Measurements from ENCODE around the gene LAMB3. TPM values are rescaled to one million over a fixed set of nuclear protein-coding genes. Genes with fewer than 3 reads are reported as not detected.

Gene LAMB3
- total and polyA plus RNA-seq, 3 donors from 2014 or later: 1.6 to 2.0 (median 1.7) TPM

DNA sequence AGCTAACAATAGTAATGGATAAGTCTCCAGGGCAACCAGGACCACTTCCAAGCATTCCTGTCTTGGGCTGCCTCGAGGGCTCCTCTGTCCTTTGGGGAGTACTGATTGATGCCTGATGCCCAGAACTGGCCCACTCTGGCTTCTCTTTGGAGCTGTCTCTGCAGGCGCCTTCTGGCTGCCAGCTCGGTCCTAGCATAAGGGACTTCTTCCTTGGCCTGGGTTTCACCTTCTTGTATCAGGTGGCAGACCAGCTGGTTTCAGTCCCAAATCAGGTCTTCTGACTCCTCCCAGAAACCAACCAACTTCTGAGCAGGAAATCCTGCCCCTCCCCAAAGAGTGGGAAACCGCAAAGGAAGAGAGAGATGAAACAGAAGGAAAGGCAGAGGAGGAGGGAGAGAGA is 33.6 kb upstream of the LAMB3 start:
- no peak for DNase-seq
- Histone ChIP-seq H3K4me1 (peaks cover 20% of the 10 kb centered on the region), H3K27me3 (no peaks in the 10 kb centered on the region), H3K36me3 (ENCODE audit: low read depth, missing control alignments) (no peaks in the 10 kb centered on the region), H3K27ac (peak overlapping the region; percentile 35 to 65), H3K4me3 (no peak overlapping the region), H3K9me3 (no peaks in the 10 kb centered on the region)
- 59 to 66% methylated on average over 4 of the region's 4 CpGs for WGBS, 2 donors
- intact Hi-C loops (cut with DNase I; ENCODE audit: low total_unique reads): no loop called here
- no peak for TF ChIP-seq POLR2A (IDR thresholded peaks at IDR 0.05)
- TF ChIP-seq, protein P1, sequence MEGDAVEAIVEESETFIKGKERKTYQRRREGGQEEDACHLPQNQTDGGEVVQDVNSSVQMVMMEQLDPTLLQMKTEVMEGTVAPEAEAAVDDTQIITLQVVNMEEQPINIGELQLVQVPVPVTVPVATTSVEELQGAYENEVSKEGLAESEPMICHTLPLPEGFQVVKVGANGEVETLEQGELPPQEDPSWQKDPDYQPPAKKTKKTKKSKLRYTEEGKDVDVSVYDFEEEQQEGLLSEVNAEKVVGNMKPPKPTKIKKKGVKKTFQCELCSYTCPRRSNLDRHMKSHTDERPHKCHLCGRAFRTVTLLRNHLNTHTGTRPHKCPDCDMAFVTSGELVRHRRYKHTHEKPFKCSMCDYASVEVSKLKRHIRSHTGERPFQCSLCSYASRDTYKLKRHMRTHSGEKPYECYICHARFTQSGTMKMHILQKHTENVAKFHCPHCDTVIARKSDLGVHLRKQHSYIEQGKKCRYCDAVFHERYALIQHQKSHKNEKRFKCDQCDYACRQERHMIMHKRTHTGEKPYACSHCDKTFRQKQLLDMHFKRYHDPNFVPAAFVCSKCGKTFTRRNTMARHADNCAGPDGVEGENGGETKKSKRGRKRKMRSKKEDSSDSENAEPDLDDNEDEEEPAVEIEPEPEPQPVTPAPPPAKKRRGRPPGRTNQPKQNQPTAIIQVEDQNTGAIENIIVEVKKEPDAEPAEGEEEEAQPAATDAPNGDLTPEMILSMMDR (IDR thresholded peaks at IDR 0.05): no peak

GRCh38 chr1:209678981-209679539 is 26.8 kb upstream of the LAMB3 start:
- no peak for DNase-seq
- TF ChIP-seq, protein P1 (IDR thresholded peaks at IDR 0.05): no peak
- no peak for TF ChIP-seq POLR2A (IDR thresholded peaks at IDR 0.05)
- Histone ChIP-seq H3K4me3 (no peak overlapping the region), H3K4me1 (peaks cover 11% of the 10 kb centered on the region), H3K27me3 (no peaks in the 10 kb centered on the region), H3K27ac (no peak overlapping the region), H3K9me3 (no peaks in the 10 kb centered on the region), H3K36me3 (ENCODE audit: low read depth, missing control alignments) (no peaks in the 10 kb centered on the region)
- 92% methylated on average over 4 of the region's 4 CpGs for WGBS, 2 donors
- intact Hi-C loops (cut with DNase I; ENCODE audit: low total_unique reads): no loop called here

DNA sequence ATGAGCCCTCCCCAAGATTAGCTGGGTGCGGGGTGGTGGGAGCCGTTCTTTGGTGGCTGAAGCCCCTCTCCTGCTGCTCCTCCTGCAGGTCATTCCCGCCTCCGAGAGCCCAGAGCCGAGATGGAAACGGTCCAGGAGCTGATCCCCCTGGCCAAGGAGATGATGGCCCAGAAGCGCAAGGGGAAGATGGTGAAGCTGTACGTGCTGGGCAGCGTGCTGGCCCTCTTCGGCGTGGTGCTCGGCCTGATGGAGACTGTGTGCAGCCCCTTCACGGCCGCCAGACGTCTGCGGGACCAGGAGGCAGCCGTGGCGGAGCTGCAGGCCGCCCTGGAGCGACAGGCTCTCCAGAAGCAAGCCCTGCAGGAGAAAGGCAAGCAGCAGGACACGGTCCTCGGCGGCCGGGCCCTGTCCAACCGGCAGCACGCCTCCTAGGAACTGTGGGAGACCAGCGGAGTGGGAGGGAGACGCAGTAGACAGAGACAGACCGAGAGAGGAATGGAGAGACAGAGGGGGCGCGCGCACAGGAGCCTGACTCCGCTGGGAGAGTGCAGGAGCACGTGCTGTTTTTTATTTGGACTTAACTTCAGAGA is 23.4 kb upstream of the LAMB3 start:
- H3K9me3 ChIP-seq: no peaks in the 10 kb centered on the region
- peaks cover 14% of the 10 kb centered on the region for H3K4me1 ChIP-seq
- intact Hi-C loops (cut with DNase I; ENCODE audit: low total_unique reads): no loop called here
- 1 to 4% methylated on average over 16 to 34 of the region's 34 CpGs for WGBS, 2 donors
- peak overlapping the region; percentile 37 to 51 for H3K27ac ChIP-seq
- peak; percentile 60 for DNase-seq
- H3K36me3 ChIP-seq (ENCODE audit: low read depth, missing control alignments): no peaks in the 10 kb centered on the region
- no peaks in the 10 kb centered on the region for H3K27me3 ChIP-seq
- TF ChIP-seq, protein P1 (IDR thresholded peaks at IDR 0.05): no peak
- TF ChIP-seq POLR2A (IDR thresholded peaks at IDR 0.05): no peak
- peak overlapping the region; percentile 50 to 67 for H3K4me3 ChIP-seq

- Histone ChIP-seq H3K27ac (peak within 1 kb of the TSS; percentile 37 to 51), H3K4me1 (peaks cover 14% of the 10 kb centered on the region), H3K27me3 (no peaks in the 10 kb centered on the region), H3K36me3 (ENCODE audit: low read depth, missing control alignments) (no peaks in the 10 kb centered on the region), H3K4me3 (peak within 1 kb of the TSS; percentile 50 to 67), H3K9me3 (no peaks in the 10 kb centered on the region)
- DNase-seq: peak; percentile 91
- WGBS, 2 donors: 1 to 10% methylated on average over 29 to 46 of the region's 47 CpGs
- intact Hi-C loops (cut with DNase I; ENCODE audit: low total_unique reads): no loop called here
- TF ChIP-seq, protein P1 (IDR thresholded peaks at IDR 0.05): no peak
- no peak for TF ChIP-seq POLR2A (IDR thresholded peaks at IDR 0.05)
These were observed 22.8 kb upstream of the LAMB3 start, which contains the start of gene G0S2 for GRCh38 chr1:209674957-209675564. G0S2 (plus strand) TSS chr1:209675412; CDS start chr1:209675685, 273 bp downstream.

Measured in testis (tissue), 3 donors.